Calu3 (cell line): ENCODE results near the gene COL4A6. TPM values are rescaled to one million over a fixed set of nuclear protein-coding genes. Genes with fewer than 3 reads are reported as not detected.

ENCODE experiments used
- BruUV-seq: library from RNA; stranded (reverse); fragments of 400-500 nt; replicated peaks from 2 replicates; lab custom pipeline; 2021; lab: Mats Ljungman, UMichigan
- CTCF ChIA-PET: fragments of 300-600 bp; sonication (Branson Sonifier 250); formaldehyde crosslinking; loops from one replicate; lab custom pipeline; 2022; ENCODE audit warnings: antibody characterized with exemption; lab: Charles Lee
- DNase-seq: peaks from one replicate; pipeline ENCODE4 v3.0.0; 2022
- H3K27ac Mint-ChIP-seq: one replicate; pipeline ENCODE4 v1.8.0; 2022; ENCODE audit warnings: mixed read lengths; ENCODE audit not compliant: unreplicated experiment
- H3K27me3 Mint-ChIP-seq: one replicate; pipeline ENCODE4 v1.8.0; 2022; ENCODE audit warnings: mixed read lengths; ENCODE audit not compliant: unreplicated experiment
- H3K36me3 Mint-ChIP-seq: one replicate; pipeline ENCODE4 v1.8.0; 2022; ENCODE audit warnings: mild to moderate bottlenecking, moderate library complexity, mixed read lengths; ENCODE audit not compliant: insufficient read depth, unreplicated experiment
- H3K4me1 Mint-ChIP-seq: one replicate; pipeline ENCODE4 v1.8.0; 2022; ENCODE audit warnings: mild to moderate bottlenecking, low read depth, mixed read lengths; ENCODE audit not compliant: unreplicated experiment
- H3K4me3 Mint-ChIP-seq: one replicate; pipeline ENCODE4 v1.8.0; 2022; ENCODE audit warnings: mild to moderate bottlenecking, low read depth, moderate library complexity, mixed read lengths; ENCODE audit not compliant: unreplicated experiment
- H3K9me3 Mint-ChIP-seq: one replicate; pipeline ENCODE4 v1.8.0; 2022; ENCODE audit warnings: low read depth, mixed read lengths; ENCODE audit not compliant: unreplicated experiment
- intact Hi-C: fragments of 100-400 bp; cut with micrococcal nuclease; formaldehyde crosslinking; loops from one replicate; pipeline ENCODE4 v1.10.0; 2022; ENCODE audit not compliant: unreplicated experiment
- total RNA-seq: library from RNA; stranded (reverse); gene quantifications from 2 replicates; pipeline ENCODE4 v1.2.3, GENCODE V29; 2022
- TF ChIP-seq, protein P1 (sequence below): fragments of 200-600 bp; IDR thresholded peaks from one replicate; pipeline ENCODE4 v1.8.0; 2022; ENCODE audit warnings: antibody characterized with exemption; ENCODE audit not compliant: unreplicated experiment

COL4A6 gene
- total RNA-seq, 1 experiment from 2014 or later, result 0.31 TPM

GRCh38 chrX:108419401-108419800 is 18.8 kb downstream of the COL4A6 start:
- TF ChIP-seq, protein P1, sequence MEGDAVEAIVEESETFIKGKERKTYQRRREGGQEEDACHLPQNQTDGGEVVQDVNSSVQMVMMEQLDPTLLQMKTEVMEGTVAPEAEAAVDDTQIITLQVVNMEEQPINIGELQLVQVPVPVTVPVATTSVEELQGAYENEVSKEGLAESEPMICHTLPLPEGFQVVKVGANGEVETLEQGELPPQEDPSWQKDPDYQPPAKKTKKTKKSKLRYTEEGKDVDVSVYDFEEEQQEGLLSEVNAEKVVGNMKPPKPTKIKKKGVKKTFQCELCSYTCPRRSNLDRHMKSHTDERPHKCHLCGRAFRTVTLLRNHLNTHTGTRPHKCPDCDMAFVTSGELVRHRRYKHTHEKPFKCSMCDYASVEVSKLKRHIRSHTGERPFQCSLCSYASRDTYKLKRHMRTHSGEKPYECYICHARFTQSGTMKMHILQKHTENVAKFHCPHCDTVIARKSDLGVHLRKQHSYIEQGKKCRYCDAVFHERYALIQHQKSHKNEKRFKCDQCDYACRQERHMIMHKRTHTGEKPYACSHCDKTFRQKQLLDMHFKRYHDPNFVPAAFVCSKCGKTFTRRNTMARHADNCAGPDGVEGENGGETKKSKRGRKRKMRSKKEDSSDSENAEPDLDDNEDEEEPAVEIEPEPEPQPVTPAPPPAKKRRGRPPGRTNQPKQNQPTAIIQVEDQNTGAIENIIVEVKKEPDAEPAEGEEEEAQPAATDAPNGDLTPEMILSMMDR, result no peak
- intact Hi-C loops, result no loop called here
- DNase-seq, result no peak
- H3K27ac Mint-ChIP-seq, result no peak overlapping the region
- no peaks in the 10 kb centered on the region for H3K27me3 Mint-ChIP-seq
- H3K4me1 Mint-ChIP-seq, result no peaks in the 10 kb centered on the region
- no peak overlapping the region for H3K4me3 Mint-ChIP-seq
- no peaks in the 10 kb centered on the region for H3K9me3 Mint-ChIP-seq
- CTCF ChIA-PET, result no interaction called here
- no TSS peak for BruUV-seq
- H3K36me3 Mint-ChIP-seq, result no peaks in the 10 kb centered on the region

DNA sequence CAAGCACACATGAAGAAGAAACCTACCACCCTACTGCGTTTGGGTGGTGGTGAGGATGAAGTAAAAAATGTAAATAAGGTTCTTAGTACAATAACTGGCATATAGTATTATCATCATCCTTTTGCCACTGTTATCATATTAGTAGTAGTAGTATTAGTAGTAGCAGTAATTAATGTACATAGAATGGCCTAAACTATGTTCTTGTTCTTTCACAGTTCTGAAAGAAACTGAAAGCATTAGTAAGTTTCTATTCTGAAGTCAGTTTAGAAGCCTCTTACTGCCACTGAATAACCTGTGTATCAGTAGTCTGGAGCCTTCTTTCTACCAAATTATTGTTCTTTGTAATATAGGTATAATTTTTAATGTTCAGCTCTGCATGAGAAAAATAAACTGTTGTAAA is 21.0 kb downstream of the COL4A6 start:
- Mint-ChIP-seq H3K4me3 (no peak overlapping the region), H3K27me3 (no peaks in the 10 kb centered on the region), H3K27ac (no peak overlapping the region), H3K4me1 (no peaks in the 10 kb centered on the region), H3K9me3 (no peaks in the 10 kb centered on the region), H3K36me3 (no peaks in the 10 kb centered on the region)
- BruUV-seq, result no TSS peak
- no peak for DNase-seq
- intact Hi-C loops, result no loop called here
- CTCF ChIA-PET, result no interaction called here
- TF ChIP-seq, protein P1, result no peak

GRCh38 chrX:108415891-108416290 is 22.3 kb downstream of the COL4A6 start:
- intact Hi-C loops, result no loop called here
- no peak for DNase-seq
- BruUV-seq, result no TSS peak
- Mint-ChIP-seq H3K9me3 (no peaks in the 10 kb centered on the region), H3K4me1 (no peaks in the 10 kb centered on the region), H3K27ac (no peak overlapping the region), H3K27me3 (no peaks in the 10 kb centered on the region), H3K36me3 (no peaks in the 10 kb centered on the region), H3K4me3 (no peak overlapping the region)
- CTCF ChIA-PET, result no interaction called here
- TF ChIP-seq, protein P1, result no peak

- CTCF ChIA-PET, result no interaction called here
- H3K4me3 Mint-ChIP-seq, result no peak overlapping the region
- H3K27me3 Mint-ChIP-seq, result no peaks in the 10 kb centered on the region
- intact Hi-C loops, result no loop called here
- no peak for DNase-seq
- TF ChIP-seq, protein P1, result no peak
- BruUV-seq, result no TSS peak
- no peaks in the 10 kb centered on the region for H3K4me1 Mint-ChIP-seq
- no peak overlapping the region for H3K27ac Mint-ChIP-seq
- no peaks in the 10 kb centered on the region for H3K36me3 Mint-ChIP-seq
- H3K9me3 Mint-ChIP-seq, result no peaks in the 10 kb centered on the region
These were observed 23.1 kb downstream of the COL4A6 start for GRCh38 chrX:108415146-108415545.
